NCI-H82 treated with DMSO at 0.1 percent for 48 hours (cell line): ENCODE measurements around the gene POLD1.
"Not testable (repeated sequence)": the region's sequence is repeated elsewhere in the genome, so short reads cannot be mapped to it uniquely, and the experiment has no call there.

ENCODE experiments used
- DNase-seq: peaks from one replicate; lab custom pipeline; 2025; ENCODE audit not compliant: unreplicated experiment; lab: John Stamatoyannopoulos, UW

Gene POLD1

GRCh38 chr19:50390952-50391351 is 6.8 kb downstream of the POLD1 start:
- not testable (repeated sequence) for DNase-seq

DNA sequence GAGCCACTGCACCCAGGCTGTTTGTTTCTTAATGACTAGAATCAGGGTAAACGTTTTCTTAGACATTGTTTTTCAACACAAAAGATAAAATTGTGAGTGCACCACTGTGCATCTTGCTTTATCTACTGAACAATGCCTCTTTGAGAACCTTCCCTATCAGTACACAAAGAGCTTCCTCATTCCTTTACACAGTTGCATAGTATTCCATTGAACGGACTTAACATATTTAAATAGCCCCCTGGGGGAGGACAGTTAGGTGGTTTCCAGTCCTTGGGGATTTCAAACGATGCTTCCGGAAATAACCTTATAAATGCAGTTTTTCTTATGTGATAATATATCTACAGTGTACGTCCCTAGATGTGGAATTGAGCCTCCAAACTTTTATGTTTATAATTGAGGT is 8.6 kb downstream of the POLD1 start:
- no peak for DNase-seq

GRCh38 chr19:50393589-50393988 is 9.4 kb downstream of the POLD1 start:
- DNase-seq: no peak

GRCh38 chr19:50394017-50394416 is 9.9 kb downstream of the POLD1 start:
- DNase-seq: no peak

DNA sequence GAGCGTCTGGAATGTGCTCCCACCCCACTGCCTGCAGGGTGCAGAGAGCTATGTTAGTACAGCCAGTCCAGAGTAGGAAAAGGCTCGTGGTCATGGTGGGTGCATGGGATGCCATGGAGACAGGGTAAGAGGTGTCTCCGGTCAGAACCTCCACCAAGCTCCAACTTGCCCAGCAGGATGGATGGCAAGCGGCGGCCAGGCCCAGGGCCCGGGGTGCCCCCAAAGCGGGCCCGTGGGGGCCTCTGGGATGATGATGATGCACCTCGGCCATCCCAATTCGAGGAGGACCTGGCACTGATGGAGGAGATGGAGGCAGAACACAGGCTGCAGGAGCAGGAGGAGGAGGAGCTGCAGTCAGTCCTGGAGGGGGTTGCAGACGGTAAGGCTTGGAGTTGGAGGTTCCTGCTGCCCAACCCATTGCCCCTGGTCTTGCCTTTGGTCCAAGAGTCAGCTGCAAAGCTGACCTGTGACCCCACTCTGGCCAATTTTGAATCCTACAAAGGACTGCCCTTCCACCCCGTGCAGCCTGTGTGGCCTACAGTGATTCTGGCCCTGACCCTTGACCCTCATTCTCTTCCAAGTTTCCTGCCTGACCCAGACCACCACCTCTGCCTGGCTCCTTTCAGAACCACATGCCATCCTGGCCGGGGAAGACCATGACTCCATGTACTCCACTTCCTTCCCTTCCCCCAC is 14.7 kb downstream of the POLD1 start:
- no peak for DNase-seq

DNA sequence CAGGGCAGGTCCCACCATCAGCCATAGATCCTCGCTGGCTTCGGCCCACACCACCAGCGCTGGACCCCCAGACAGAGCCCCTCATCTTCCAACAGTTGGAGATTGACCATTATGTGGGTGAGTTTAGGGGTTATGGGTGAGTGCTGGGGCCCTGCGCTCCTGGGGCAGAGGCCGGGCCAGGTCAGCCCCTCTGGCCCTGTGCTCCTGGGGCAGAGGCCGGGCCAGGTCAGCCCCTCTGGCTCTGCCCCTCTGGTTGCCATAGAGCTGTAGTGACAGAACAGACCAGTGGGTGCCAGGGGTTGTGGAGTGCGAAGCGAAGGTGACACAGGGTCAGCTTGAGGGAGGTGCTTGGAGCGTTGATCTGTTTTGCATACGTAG is 15.2 kb downstream of the POLD1 start:
- DNase-seq: no peak

DNA sequence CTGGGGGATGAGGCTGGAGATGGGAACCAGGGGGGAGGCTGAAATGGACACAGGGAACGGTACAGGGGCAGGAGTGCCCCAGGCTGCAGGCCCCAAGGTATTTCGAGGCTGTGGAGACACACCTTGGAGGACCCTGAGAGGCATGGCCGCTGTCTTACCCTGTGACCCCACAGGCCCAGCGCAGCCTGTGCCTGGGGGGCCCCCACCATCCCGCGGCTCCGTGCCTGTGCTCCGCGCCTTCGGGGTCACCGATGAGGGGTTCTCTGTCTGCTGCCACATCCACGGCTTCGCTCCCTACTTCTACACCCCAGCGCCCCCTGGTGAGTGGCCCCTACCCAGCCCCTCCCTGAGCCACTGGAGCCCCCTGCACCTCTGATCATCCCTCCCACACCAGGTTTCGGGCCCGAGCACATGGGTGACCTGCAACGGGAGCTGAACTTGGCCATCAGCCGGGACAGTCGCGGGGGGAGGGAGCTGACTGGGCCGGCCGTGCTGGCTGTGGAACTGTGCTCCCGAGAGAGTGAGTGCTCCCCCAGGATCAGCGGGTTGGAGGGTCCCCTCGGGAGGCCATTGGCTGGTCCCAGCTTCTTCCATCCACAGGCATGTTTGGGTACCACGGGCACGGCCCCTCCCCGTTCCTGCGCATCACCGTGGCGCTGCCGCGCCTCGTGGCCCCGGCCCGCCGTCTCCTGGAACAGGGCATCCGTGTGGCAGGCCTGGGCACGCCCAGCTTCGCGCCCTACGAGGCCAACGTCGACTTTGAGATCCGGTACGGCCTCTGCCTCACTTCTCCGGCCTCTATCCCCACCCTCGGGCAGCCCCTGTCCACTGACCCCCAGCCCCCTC is 17.7 kb downstream of the POLD1 start:
- no peak for DNase-seq

DNA sequence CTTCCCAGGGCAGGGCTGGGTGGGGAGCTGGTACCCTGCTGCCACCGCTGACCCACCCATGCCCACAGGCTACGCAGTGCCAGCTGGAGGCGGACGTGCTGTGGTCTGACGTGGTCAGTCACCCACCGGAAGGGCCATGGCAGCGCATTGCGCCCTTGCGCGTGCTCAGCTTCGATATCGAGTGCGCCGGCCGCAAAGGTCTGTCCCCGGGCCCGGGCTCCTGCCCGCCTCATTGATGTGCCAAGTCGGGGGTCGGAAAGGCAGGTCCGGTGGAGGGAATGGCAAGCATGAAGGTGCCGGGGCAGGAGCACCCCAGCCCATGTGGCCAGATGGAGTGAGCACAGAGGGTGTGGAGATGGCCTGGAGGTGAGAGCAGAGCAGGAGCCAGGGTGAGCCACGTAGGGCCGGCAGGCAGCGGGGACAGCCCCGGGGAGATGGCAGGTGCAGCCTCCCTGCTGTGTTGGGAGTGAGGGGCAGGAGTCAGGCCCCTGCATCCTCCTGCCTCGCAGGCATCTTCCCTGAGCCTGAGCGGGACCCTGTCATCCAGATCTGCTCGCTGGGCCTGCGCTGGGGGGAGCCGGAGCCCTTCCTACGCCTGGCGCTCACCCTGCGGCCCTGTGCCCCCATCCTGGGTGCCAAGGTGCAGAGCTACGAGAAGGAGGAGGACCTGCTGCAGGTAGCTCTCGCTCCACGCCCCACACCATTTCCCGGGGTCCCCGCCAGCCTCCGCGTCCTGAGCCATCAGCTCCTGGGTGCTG is 18.6 kb downstream of the POLD1 start:
- no peak for DNase-seq

DNA sequence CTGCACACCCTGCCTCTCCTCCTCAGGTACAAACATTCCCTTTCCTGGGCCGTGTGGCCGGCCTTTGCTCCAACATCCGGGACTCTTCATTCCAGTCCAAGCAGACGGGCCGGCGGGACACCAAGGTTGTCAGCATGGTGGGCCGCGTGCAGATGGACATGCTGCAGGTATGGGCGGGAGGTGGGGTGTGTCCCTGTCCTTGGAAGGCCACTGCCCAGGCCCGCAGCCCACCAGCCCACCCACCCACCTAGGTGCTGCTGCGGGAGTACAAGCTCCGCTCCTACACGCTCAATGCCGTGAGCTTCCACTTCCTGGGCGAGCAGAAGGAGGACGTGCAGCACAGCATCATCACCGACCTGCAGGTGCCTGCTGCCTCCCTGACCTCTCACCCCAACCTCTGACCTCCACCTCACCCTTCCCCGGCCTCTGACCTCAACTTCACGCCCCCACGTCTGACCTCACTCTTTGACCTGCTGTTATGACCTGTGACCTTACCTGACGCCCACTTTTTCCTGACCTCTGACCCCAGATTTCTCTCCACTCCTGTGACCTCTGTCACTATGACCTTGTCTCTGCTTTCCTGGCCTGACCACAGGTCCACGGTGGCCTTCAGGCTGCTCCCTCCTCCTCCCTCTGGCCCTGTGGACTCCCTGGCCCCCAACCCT is 22.1 kb downstream of the POLD1 start:
- no peak for DNase-seq

DNA sequence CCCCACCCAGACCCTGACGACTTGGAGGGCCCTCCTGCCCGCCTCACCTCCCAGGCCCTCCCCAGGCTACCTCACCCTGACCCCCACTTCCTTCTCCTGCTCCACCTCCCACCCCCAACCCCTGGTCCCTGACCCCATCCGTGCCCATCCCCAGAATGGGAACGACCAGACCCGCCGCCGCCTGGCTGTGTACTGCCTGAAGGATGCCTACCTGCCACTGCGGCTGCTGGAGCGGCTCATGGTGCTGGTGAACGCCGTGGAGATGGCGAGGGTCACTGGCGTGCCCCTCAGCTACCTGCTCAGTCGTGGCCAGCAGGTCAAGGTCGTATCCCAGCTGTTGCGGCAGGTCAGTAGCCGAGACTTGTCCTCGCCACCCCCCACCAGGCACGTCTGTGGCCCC is 22.7 kb downstream of the POLD1 start:
- DNase-seq: no peak

- DNase-seq: no peak
These were observed 25.2 kb downstream of the POLD1 start for GRCh38 chr19:50409347-50409746.

DNA sequence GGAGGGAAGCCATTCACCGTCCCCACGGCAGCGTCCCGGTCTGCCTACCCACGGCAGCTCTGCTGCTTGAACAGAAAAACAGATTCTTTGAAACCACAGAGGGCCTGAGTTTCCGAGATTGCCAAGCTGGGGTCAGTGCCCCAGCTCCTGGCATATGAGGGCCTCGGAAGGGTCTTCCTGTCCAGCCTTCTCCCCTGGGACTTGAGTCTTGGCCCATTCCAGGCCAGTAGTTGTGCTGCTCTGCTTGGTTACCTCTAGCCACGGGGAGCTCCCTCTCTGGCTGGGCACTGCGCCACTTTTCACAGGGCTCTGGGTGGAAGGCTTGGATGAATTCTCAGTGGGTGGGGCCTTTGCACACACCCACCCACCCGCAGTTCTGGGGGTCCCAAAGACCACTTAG is 26.0 kb downstream of the POLD1 start:
- DNase-seq: no peak

DNA sequence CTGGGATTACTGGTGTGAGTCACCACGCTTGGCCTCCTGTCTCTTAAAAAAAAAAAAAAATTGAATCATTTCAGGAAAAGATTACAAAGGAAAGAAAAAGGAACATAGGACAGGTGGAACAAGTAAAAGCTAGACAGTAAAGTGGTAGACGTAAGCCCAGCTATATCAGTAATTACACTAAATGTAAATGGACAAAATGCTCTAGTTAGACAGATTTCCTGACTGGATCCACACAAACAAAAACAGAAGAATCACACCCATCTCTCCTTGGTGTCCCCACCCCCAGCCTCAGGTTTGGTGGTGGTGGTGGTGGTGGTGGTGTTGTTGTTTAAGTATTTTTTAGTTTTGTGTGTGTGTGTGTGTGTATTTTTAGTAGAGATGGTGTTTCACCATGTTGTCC is 28.3 kb downstream of the POLD1 start:
- DNase-seq: no peak

GRCh38 chr19:50413096-50413495 is 28.9 kb downstream of the POLD1 start:
- DNase-seq: no peak

DNA sequence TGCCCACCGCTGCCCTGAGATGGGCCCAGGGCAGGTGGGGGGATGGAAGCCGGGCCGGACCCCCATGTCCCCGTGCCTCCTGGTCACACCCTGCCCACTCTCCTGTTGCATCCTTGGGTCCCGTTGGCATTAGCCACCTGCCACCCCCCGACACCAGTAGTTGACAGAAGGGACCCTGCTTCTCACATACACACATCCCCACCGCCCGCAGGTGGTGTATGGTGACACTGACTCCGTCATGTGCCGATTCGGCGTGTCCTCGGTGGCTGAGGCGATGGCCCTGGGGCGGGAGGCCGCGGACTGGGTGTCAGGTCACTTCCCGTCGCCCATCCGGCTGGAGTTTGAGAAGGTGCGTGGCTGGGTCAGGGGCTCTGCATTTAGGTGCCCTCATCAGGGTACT is 29.4 kb downstream of the POLD1 start:
- DNase-seq: no peak

- peak; percentile 3 for DNase-seq
These were observed 30.9 kb downstream of the POLD1 start for GRCh38 chr19:50414864-50415660.

DNA sequence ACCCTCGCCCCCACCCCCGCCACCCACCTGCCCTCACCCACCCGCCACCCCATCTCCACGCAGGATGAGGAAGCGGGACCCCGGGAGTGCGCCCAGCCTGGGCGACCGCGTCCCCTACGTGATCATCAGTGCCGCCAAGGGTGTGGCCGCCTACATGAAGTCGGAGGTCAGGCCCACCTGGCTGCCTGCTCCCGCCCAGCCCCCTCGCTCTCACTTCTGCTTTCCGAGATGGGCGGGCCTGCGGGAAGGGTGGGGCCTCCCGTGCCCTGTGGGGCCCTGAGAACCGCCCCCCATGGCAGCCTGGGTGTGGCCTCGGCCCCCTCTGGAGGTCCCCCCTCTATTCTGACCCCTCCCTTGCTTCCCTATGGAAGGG is 31.5 kb downstream of the POLD1 start:
- no peak for DNase-seq

- no peak for DNase-seq
These were observed 32.2 kb downstream of the POLD1 start for GRCh38 chr19:50416034-50416977.
